Measurements from ENCODE around the gene MUC3A. TPM values are rescaled to one million over a fixed set of nuclear protein-coding genes. Genes with fewer than 3 reads are reported as not detected.

MUC3A gene
- total and polyA plus RNA-seq, 2 of the 13 experiments (the other 11 are each of a cell fraction or from before 2014, with no cell fraction given) = 0.01 TPM; not detected in 1

- TF ChIP-seq SOX6 (IDR thresholded peaks at IDR 0.05) = no peak
- TF ChIP-seq SOX6 (CRISPR knock-in tag; IDR thresholded peaks at IDR 0.05) = no peak
- no peak for TF ChIP-seq SMYD3 (CRISPR knock-in tag; IDR thresholded peaks at IDR 0.05)
- TF ChIP-seq RERE (CRISPR knock-in tag; IDR thresholded peaks at IDR 0.05; ENCODE audit: low read depth) = no peak
- TF ChIP-seq HDAC6 (IDR thresholded peaks at IDR 0.05; ENCODE audit: low read depth, low read length) = no peak
- no peak for TF ChIP-seq ZNF451 (CRISPR knock-in tag; IDR thresholded peaks at IDR 0.05)
- no peak for TF ChIP-seq BCL6 (CRISPR knock-in tag; IDR thresholded peaks at IDR 0.05)
- TF ChIP-seq ZKSCAN5 (CRISPR knock-in tag; IDR thresholded peaks at IDR 0.05) = no peak
- no peak for TF ChIP-seq ZSCAN30 (CRISPR knock-in tag; IDR thresholded peaks at IDR 0.05)
- TF ChIP-seq GZF1 (CRISPR knock-in tag; IDR thresholded peaks at IDR 0.05) = no peak
- no peak for TF ChIP-seq TBX3 (IDR thresholded peaks at IDR 0.05; ENCODE audit: borderline replicate concordance)
- TF ChIP-seq RFXANK (CRISPR knock-in tag; IDR thresholded peaks at IDR 0.05) = no peak
- in situ Hi-C loops (cut with HindIII; ENCODE audit: extremely low pct_ligation_motif_present, low pct_unique_long_range_greater_than_20kb) = no loop called here
- DNase-seq (ENCODE audit: low spot score) = no peak
These were observed 48.4 kb upstream of the MUC3A start for GRCh38 chr7:100900978-100901377.

More at GRCh38 chr7:100900978-100901377, 48.4 kb upstream of the MUC3A start:
- Histone ChIP-seq H3K4me3 (replicated peaks in 1 of 3; ENCODE audit: insufficient read depth in 1 of 3, low read depth in 2 of 3, low read length in 3 of 3) (no peak overlapping the region), H3K27me3 (ENCODE audit: control insufficient read depth in 1 of 2, insufficient read depth in 2 of 2, low read length in 2 of 2) (peaks cover 5 to 10% of the 10 kb centered on the region in 2 experiments; a peak in 4 of 5 replicates), H3K27ac (ENCODE audit: extremely low read length, insufficient read depth, low read length) (no peak overlapping the region), H2AFZ (ENCODE audit: low read length) (no peak overlapping the region), H3K36me3 (replicated peaks in 1 of 2; ENCODE audit: control insufficient read depth in 1 of 2, insufficient read depth in 2 of 2, low read length in 2 of 2) (no peaks in the 10 kb centered on the region), H3K4me2 (ENCODE audit: low read depth, low read length) (no peak overlapping the region), H3K79me2 (ENCODE audit: insufficient read depth, low read length) (no peaks in the 10 kb centered on the region), H3K9me3 (ENCODE audit: low read length) (no peaks in the 10 kb centered on the region), H3K4me1 (ENCODE audit: insufficient read depth, low read length) (peaks cover 15% of the 10 kb centered on the region), H4K20me1 (ENCODE audit: insufficient read depth, low read length) (no peaks in the 10 kb centered on the region), H3K9ac (ENCODE audit: insufficient read depth, low read depth, low read length) (no peak overlapping the region)
- intact Hi-C loops (cut with micrococcal nuclease; ENCODE audit: unreplicated experiment) = no loop called here
- ChIA-PET CTCF (ENCODE audit: low intra/inter-chr PET ratio, low total read pairs) (no interaction called here), POLR2A (no interaction called here)
- ATAC-seq (no peak), FAIRE-seq (no peak)
- BruUV-seq (replicated peaks) = no TSS peak
- 61% methylated on average over 2 of the region's 2 CpGs for WGBS (ENCODE audit: low lambda C conversion rate)

Measured in HepG2 (cell line).